Cardiac fibroblast (primary cell): ENCODE measurements around the gene GATAD2B.
"Not testable (repeated sequence)": the region's sequence is repeated elsewhere in the genome, so short reads cannot be mapped to it uniquely, and the experiment has no call there.

Experiments used
- DNase-seq, 2 donors: peaks; one replicate each; pipeline versions ENCODE4 v3.0.0 to v3.0.0-alpha.2; 2010; ENCODE audit warnings: low read depth in 2 of 2
- H3K4me3 ChIP-seq, 2 donors: replicated peaks in 1 of 2; 1 replicate in 1 of 2; 2 replicates in 1 of 2; pipeline ENCODE4 v1.5.1; 2011; ENCODE audit warnings: low read depth in 2 of 2, low read length in 2 of 2, mild to moderate bottlenecking in 2 of 2, moderate library complexity in 1 of 2
- CTCF ChIP-seq: IDR thresholded peaks from one replicate; pipeline ENCODE4 v1.5.1; 2011; ENCODE audit warnings: low read depth, mild to moderate bottlenecking, low read length, inconsistent platforms

Gene GATAD2B

GRCh38 chr1:153771261-153771660 lies 151.5 kb downstream of the GATAD2B start:
- no peak for TF ChIP-seq CTCF
- H3K4me3 ChIP-seq: no peak overlapping the region
- DNase-seq: no peak

- TF ChIP-seq CTCF: no peak
- no peak for DNase-seq
- H3K4me3 ChIP-seq: no peak overlapping the region
Observed at GRCh38 chr1:153770797-153771196, 152.0 kb downstream of the GATAD2B start.

- TF ChIP-seq CTCF: no peak
Observed at GRCh38 chr1:153769221-153769620, 153.6 kb downstream of the GATAD2B start.

GRCh38 chr1:153768316-153769181 lies 154.2 kb downstream of the GATAD2B start:
- H3K4me3 ChIP-seq: no peak overlapping the region
- TF ChIP-seq CTCF: no peak
- DNase-seq: no peak

More at GRCh38 chr1:153769221-153769620, 153.6 kb downstream of the GATAD2B start:
- no peak overlapping the region for H3K4me3 ChIP-seq
- no peak for DNase-seq

- TF ChIP-seq CTCF: no peak
- H3K4me3 ChIP-seq: no peak overlapping the region
- DNase-seq: no peak
Observed at GRCh38 chr1:153767519-153767918, 155.3 kb downstream of the GATAD2B start.

- not testable (repeated sequence) for H3K4me3 ChIP-seq, DNase-seq
Observed at GRCh38 chr1:153766663-153767062, 156.1 kb downstream of the GATAD2B start.

GRCh38 chr1:153764310-153764709 lies 158.5 kb downstream of the GATAD2B start:
- no peak for DNase-seq
- no peak for TF ChIP-seq CTCF
- no peak overlapping the region for H3K4me3 ChIP-seq
